ENCODE results near the gene IRAK3.

DNA sequence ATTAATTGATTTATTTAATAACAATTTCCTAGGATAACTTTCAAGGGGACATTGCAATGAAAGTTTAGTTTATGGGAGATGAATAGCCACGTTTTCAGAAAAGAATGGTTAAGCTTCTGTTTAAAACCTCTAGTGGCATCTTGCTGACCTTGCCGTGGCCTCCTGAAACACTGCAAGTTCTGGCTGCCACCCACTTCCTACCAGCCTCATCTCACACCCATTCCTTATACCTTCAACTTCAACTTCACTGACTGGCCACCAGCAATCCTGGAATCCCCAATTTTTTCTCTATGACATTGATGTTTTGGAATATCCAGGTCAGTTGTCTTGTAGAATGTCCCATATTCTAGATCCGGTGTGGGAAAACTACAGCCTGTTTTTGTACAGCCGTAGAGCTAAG, 108.1 kb downstream of the IRAK3 start:
- TF ChIP-seq, protein P1, sequence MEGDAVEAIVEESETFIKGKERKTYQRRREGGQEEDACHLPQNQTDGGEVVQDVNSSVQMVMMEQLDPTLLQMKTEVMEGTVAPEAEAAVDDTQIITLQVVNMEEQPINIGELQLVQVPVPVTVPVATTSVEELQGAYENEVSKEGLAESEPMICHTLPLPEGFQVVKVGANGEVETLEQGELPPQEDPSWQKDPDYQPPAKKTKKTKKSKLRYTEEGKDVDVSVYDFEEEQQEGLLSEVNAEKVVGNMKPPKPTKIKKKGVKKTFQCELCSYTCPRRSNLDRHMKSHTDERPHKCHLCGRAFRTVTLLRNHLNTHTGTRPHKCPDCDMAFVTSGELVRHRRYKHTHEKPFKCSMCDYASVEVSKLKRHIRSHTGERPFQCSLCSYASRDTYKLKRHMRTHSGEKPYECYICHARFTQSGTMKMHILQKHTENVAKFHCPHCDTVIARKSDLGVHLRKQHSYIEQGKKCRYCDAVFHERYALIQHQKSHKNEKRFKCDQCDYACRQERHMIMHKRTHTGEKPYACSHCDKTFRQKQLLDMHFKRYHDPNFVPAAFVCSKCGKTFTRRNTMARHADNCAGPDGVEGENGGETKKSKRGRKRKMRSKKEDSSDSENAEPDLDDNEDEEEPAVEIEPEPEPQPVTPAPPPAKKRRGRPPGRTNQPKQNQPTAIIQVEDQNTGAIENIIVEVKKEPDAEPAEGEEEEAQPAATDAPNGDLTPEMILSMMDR (IDR thresholded peaks at IDR 0.05), result no peak
- TF ChIP-seq POLR2A (IDR thresholded peaks at IDR 0.05), result no peak
